ENCODE measurements around the gene MRPL45. TPM values are rescaled to one million over a fixed set of nuclear protein-coding genes. Genes with fewer than 3 reads are reported as not detected.
A peak's percentile ranks its signal among the peaks of the same experiment; 100 is the strongest.

The MRPL45 gene
- total and polyA plus RNA-seq, 9 of the 15 experiments (the other 6 are each of a cell fraction or from before 2014, with no cell fraction given): 48.4 to 228 (median 76.8) TPM

GRCh38 chr17:38322156-38322779 lies 25.3 kb downstream of the MRPL45 start (continued):
- TF ChIP-seq CTCFL (IDR thresholded peaks at IDR 0.05; ENCODE audit: borderline replicate concordance, insufficient read depth, low read depth, low read length, poor library complexity, severe bottlenecking): peak; percentile 75
- TF ChIP-seq PHF8 (IDR thresholded peaks at IDR 0.05; ENCODE audit: borderline replicate concordance, low read length): no peak
- peak; percentile 58 to 64 (median 61) for TF ChIP-seq CTCF (IDR thresholded peaks at IDR 0.05 in 2 of 3, conservative IDR thresholded peaks at IDR 0.05 in 1 of 3; ENCODE audit: insufficient read depth in 2 of 3, low read depth in 1 of 3, low read length in 3 of 3)
- TF ChIP-seq ZKSCAN8 (CRISPR knock-in tag; IDR thresholded peaks at IDR 0.05): no peak
- TF ChIP-seq GTF2B (IDR thresholded peaks at IDR 0.05; ENCODE audit: extremely low read depth, insufficient read length): no peak
- no peak for TF ChIP-seq BRF1 (IDR thresholded peaks at IDR 0.05; ENCODE audit: borderline replicate concordance, extremely low read depth, insufficient read length)
- TF ChIP-seq SRSF7 (optimal IDR thresholded peaks at IDR 0.05; ENCODE audit: low read depth, low read length): no peak
- no peak for TF ChIP-seq CBX3 (IDR thresholded peaks at IDR 0.05; ENCODE audit: borderline replicate concordance in 1 of 2, low read length in 2 of 2)
- 0 out of 2 replicates have a peak, but pooled peaks have one; percentile 10 for TF ChIP-seq SMC3 (conservative IDR thresholded peaks at IDR 0.05; ENCODE audit: insufficient read depth, low read depth, low read length)
- no peak for TF ChIP-seq ESRRA (IDR thresholded peaks at IDR 0.05; ENCODE audit: borderline replicate concordance, low read depth)
- no peak for TF ChIP-seq RBM14 (IDR thresholded peaks at IDR 0.05; ENCODE audit: borderline replicate concordance, insufficient read depth, low read depth, low read length)
- no peak for TF ChIP-seq ZFPM2 (CRISPR knock-in tag; IDR thresholded peaks at IDR 0.05)
- no peak for TF ChIP-seq ZNF511 (CRISPR knock-in tag; IDR thresholded peaks at IDR 0.05)
- TF ChIP-seq ZNF445 (CRISPR knock-in tag; IDR thresholded peaks at IDR 0.05; ENCODE audit: low read depth): no peak

Measured in K562 (cell line).